ENCODE results near the gene CCDC39.

The CCDC39 gene

GRCh38 chr3:180661444-180661843 is 17.8 kb downstream of the CCDC39 start:
- TF ChIP-seq, protein P1, sequence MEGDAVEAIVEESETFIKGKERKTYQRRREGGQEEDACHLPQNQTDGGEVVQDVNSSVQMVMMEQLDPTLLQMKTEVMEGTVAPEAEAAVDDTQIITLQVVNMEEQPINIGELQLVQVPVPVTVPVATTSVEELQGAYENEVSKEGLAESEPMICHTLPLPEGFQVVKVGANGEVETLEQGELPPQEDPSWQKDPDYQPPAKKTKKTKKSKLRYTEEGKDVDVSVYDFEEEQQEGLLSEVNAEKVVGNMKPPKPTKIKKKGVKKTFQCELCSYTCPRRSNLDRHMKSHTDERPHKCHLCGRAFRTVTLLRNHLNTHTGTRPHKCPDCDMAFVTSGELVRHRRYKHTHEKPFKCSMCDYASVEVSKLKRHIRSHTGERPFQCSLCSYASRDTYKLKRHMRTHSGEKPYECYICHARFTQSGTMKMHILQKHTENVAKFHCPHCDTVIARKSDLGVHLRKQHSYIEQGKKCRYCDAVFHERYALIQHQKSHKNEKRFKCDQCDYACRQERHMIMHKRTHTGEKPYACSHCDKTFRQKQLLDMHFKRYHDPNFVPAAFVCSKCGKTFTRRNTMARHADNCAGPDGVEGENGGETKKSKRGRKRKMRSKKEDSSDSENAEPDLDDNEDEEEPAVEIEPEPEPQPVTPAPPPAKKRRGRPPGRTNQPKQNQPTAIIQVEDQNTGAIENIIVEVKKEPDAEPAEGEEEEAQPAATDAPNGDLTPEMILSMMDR (IDR thresholded peaks at IDR 0.05; ENCODE audit: extremely low read depth, missing control alignments), result no peak
- no peak for DNase-seq (ENCODE audit: low spot score)

- TF ChIP-seq, protein P1 (IDR thresholded peaks at IDR 0.05; ENCODE audit: extremely low read depth, missing control alignments), result no peak
- no peak for DNase-seq (ENCODE audit: low spot score)
Observed at GRCh38 chr3:180657094-180657493, 22.2 kb downstream of the CCDC39 start.

GRCh38 chr3:180656406-180656805 is 22.9 kb downstream of the CCDC39 start:
- TF ChIP-seq, protein P1 (IDR thresholded peaks at IDR 0.05; ENCODE audit: extremely low read depth, missing control alignments), result no peak
- DNase-seq (ENCODE audit: low spot score), result no peak

DNA sequence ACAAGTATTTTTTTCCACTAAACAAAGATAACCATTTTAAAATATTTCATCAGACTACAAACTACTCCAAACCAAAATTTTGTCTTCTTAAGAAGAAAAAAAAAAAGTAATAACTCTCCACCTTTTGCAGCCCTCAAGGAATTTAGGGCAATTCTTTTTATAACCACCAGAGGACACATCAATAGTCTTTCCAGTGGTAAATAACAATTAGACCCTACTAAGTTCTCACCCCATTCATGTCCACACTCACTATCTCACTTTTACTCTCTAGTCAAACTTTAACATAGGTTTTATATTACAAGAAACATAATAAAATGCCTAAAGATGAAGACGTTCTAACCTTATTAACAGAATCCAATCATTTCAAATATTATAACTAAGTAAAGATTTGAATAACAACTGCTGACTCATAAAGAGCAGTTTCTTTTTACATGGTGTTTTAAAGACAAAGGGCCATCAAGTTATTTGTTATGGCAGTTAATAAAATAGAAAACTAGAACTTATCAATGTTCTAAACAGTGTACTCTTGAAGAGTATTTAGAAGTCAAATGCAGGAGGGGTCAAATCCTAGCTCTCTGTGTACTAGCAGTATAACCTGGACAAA is 33.0 kb downstream of the CCDC39 start:
- TF ChIP-seq, protein P1 (IDR thresholded peaks at IDR 0.05; ENCODE audit: extremely low read depth, missing control alignments), result no peak
- no peak for DNase-seq (ENCODE audit: low spot score)

DNA sequence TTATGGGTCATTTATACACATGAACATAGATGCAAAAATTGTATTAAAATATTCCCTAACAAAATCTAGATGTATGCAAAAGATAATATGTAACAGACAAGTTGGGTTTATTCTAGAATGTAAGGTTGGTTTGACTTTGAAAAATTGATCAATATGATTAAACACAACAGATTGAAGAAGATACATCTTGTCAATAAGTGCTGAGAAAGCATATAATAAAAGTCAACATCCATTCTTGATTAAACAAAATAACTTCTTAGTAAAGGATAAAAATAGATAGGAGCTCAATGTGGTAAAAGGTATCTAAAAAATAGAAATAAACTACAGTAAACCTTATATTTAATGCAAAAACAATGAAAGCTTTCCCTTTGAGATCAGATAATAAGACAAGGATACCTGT is 38.3 kb downstream of the CCDC39 start:
- TF ChIP-seq, protein P1 (IDR thresholded peaks at IDR 0.05; ENCODE audit: extremely low read depth, missing control alignments), result no peak
- DNase-seq (ENCODE audit: low spot score), result no peak

GRCh38 chr3:180633722-180634121 is 45.6 kb downstream of the CCDC39 start:
- no peak for DNase-seq (ENCODE audit: low spot score)
- TF ChIP-seq, protein P1 (IDR thresholded peaks at IDR 0.05; ENCODE audit: extremely low read depth, missing control alignments), result no peak

DNA sequence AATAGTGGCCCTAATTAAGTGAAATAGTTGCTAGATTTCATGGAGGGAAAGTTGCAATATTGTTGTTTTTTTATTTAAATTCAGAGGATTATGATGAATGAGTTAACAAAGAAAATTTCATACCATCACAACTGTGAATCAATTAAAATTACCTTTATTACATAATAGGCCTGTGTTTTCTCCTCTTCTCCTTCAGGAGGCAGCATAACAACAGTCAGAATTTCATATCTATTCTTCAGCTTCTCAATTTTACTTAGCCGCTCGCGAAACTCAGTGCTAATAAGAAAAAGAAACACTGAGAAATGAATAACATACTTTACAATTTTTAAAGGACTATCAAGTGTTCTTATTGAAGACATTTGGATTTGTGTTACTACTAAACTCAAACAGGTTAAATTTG is 48.0 kb downstream of the CCDC39 start:
- DNase-seq (ENCODE audit: low spot score), result no peak
- TF ChIP-seq, protein P1 (IDR thresholded peaks at IDR 0.05; ENCODE audit: extremely low read depth, missing control alignments), result no peak
